ENCODE results near the gene FBXW4. TPM values are rescaled to one million over a fixed set of nuclear protein-coding genes. Genes with fewer than 3 reads are reported as not detected.

Gene FBXW4
- polyA plus RNA-seq, 1 donor (not counting 4 experiments of a cell fraction or from before 2014, with no cell fraction given) = 22.3 TPM

DNA sequence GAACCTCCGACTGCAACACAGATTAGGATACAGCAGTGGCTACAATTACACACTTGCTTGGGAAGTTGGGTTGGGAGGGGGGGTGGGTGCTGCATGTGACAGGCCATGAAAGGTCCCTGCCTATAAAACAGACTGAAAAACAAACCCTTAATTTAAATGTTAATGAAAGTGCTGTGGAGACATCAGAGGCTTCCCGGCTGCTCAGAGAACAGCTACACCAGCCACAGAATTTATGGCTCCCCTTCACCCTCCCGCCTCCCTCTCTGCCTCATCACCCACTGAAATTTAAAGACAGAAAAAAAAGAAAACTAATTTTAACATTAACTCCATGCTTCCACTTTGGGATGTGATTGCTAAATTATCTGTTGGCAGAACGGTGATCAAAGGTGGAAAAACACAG is 34.7 kb downstream of the FBXW4 start:
- Histone ChIP-seq H3K27ac (ENCODE audit: control insufficient read depth, insufficient read depth, low read length) (no peak overlapping the region), H3K4me2 (ENCODE audit: control insufficient read depth, extremely low read depth, insufficient read depth, low read depth, low read length) (no peak overlapping the region), H4K20me1 (ENCODE audit: control insufficient read depth, extremely low read depth, insufficient read depth, low read length) (no peaks in the 10 kb centered on the region), H3K4me3 (ENCODE audit: control insufficient read depth in 2 of 3, extremely low read depth in 1 of 3, insufficient read depth in 2 of 3, low read depth in 1 of 3, low read length in 3 of 3) (no peak overlapping the region), H3K4me1 (ENCODE audit: control insufficient read depth, extremely low read depth, insufficient read depth, low read length) (no peaks in the 10 kb centered on the region), H3K79me2 (ENCODE audit: control insufficient read depth, insufficient read depth, low read length) (no peaks in the 10 kb centered on the region), H3K36me3 (ENCODE audit: control insufficient read depth in 2 of 2, extremely low read depth in 1 of 2, insufficient read depth in 2 of 2, low read length in 2 of 2) (peaks cover 14 to 23% of the 10 kb centered on the region in 2 experiments), H3K9me3 (ENCODE audit: control insufficient read depth, low read depth, low read length) (no peaks in the 10 kb centered on the region), H3K27me3 (ENCODE audit: control insufficient read depth, extremely low read depth, insufficient read depth, low read length) (no peaks in the 10 kb centered on the region), H3K9ac (ENCODE audit: control insufficient read depth, extremely low read depth, insufficient read depth, low read length) (no peak overlapping the region), H2AFZ (ENCODE audit: control insufficient read depth, low read length) (no peak overlapping the region), H3K9me1 (ENCODE audit: control insufficient read depth, extremely low read depth, insufficient read depth, low read length) (no peaks in the 10 kb centered on the region)
- no peak for TF ChIP-seq CTCF (optimal IDR thresholded peaks at IDR 0.05 in 1 of 3, IDR thresholded peaks at IDR 0.05 in 1 of 3, conservative IDR thresholded peaks at IDR 0.05 in 1 of 3; ENCODE audit: extremely low read depth in 1 of 3, insufficient read depth in 2 of 3, low read length in 3 of 3)
- no peak for TF ChIP-seq EZH2 (IDR thresholded peaks at IDR 0.05; ENCODE audit: low read length)
- dilution Hi-C loops (cut with MboI; ENCODE audit: extremely low pct_ligation_motif_present, low sequenced_read_pairs) = no loop called here
- DNase-seq (ENCODE audit: low read depth, low spot score) = no peak
- no peak for FAIRE-seq

DNA sequence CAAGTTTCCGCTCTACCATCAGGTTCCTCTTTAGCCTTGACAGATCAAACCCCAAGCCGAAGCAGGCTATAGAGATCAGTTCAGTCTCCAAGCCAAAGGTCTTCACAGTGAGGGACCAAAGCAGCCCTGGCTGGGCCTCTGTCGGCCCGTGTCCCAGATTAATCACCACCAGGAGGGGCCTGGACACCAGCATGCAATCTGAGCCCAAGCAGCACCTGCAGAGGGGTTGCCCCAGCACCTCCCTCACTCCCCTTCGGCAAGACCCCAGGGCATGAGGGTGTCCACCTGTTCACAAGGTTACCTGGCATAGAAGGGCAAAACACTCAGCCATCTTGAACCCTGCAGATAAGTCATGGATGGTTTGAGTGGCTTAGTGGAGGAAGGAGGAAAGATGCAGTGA is 36.0 kb downstream of the FBXW4 start:
- DNase-seq (ENCODE audit: low read depth, low spot score) (no peak), FAIRE-seq (no peak)
- dilution Hi-C loops (cut with MboI; ENCODE audit: extremely low pct_ligation_motif_present, low sequenced_read_pairs) = no loop called here
- Histone ChIP-seq H3K9me3 (ENCODE audit: control insufficient read depth, low read depth, low read length) (no peaks in the 10 kb centered on the region), H3K27ac (ENCODE audit: control insufficient read depth, insufficient read depth, low read length) (no peak overlapping the region), H3K36me3 (ENCODE audit: control insufficient read depth in 2 of 2, extremely low read depth in 1 of 2, insufficient read depth in 2 of 2, low read length in 2 of 2) (peaks cover 15 to 18% of the 10 kb centered on the region in 2 experiments), H3K27me3 (ENCODE audit: control insufficient read depth, extremely low read depth, insufficient read depth, low read length) (no peaks in the 10 kb centered on the region), H4K20me1 (ENCODE audit: control insufficient read depth, extremely low read depth, insufficient read depth, low read length) (no peaks in the 10 kb centered on the region), H2AFZ (ENCODE audit: control insufficient read depth, low read length) (no peak overlapping the region), H3K4me3 (ENCODE audit: control insufficient read depth in 2 of 3, extremely low read depth in 1 of 3, insufficient read depth in 2 of 3, low read depth in 1 of 3, low read length in 3 of 3) (no peak overlapping the region), H3K79me2 (ENCODE audit: control insufficient read depth, insufficient read depth, low read length) (no peaks in the 10 kb centered on the region), H3K9me1 (ENCODE audit: control insufficient read depth, extremely low read depth, insufficient read depth, low read length) (peaks cover 2% of the 10 kb centered on the region), H3K4me2 (ENCODE audit: control insufficient read depth, extremely low read depth, insufficient read depth, low read depth, low read length) (no peak overlapping the region), H3K9ac (ENCODE audit: control insufficient read depth, extremely low read depth, insufficient read depth, low read length) (no peak overlapping the region), H3K4me1 (ENCODE audit: control insufficient read depth, extremely low read depth, insufficient read depth, low read length) (no peaks in the 10 kb centered on the region)
- no peak for TF ChIP-seq EZH2 (IDR thresholded peaks at IDR 0.05; ENCODE audit: low read length)
- TF ChIP-seq CTCF (optimal IDR thresholded peaks at IDR 0.05 in 1 of 3, IDR thresholded peaks at IDR 0.05 in 1 of 3, conservative IDR thresholded peaks at IDR 0.05 in 1 of 3; ENCODE audit: extremely low read depth in 1 of 3, insufficient read depth in 2 of 3, low read length in 3 of 3) = no peak
